HG03575 (cell line): ENCODE measurements around the gene TEX29.

Experiments
- ATAC-seq: cut with Tn5 transposase; IDR thresholded peaks from one replicate; pipeline ENCODE4 v1.9.1; 2021; ENCODE audit not compliant: unreplicated experiment, insufficient number of reproducible peaks, low FRiP score; ENCODE audit errors: extremely low read depth

Gene TEX29

GRCh38 chr13:111384441-111385182 is 64.2 kb downstream of the TEX29 start:
- no peak for ATAC-seq

GRCh38 chr13:111385183-111385857 is 64.9 kb downstream of the TEX29 start:
- no peak for ATAC-seq

GRCh38 chr13:111387026-111387871 is 66.8 kb downstream of the TEX29 start:
- no peak for ATAC-seq

GRCh38 chr13:111387945-111388600 is 67.6 kb downstream of the TEX29 start:
- no peak for ATAC-seq

GRCh38 chr13:111388851-111389500 is 68.5 kb downstream of the TEX29 start:
- no peak for ATAC-seq

- no peak for ATAC-seq
Observed at GRCh38 chr13:111389621-111390521, 69.4 kb downstream of the TEX29 start.

GRCh38 chr13:111390522-111391270 is 70.3 kb downstream of the TEX29 start:
- no peak for ATAC-seq

GRCh38 chr13:111392486-111392885 is 72.0 kb downstream of the TEX29 start:
- ATAC-seq, result no peak

- no peak for ATAC-seq
Observed at GRCh38 chr13:111393221-111393790, 72.9 kb downstream of the TEX29 start.
